WTC11 (cell line): ENCODE results near the gene KCNT1.

Experiments used
- ATF2 ChIP-seq: sonication (generic); formaldehyde crosslinking; IDR thresholded peaks from 2 replicates; pipeline ENCODE4 v1.8.1; 2022; ENCODE audit warnings: low read depth, missing genetic modification reagents, borderline replicate concordance
- CTCF ChIP-seq: fragments of 200-600 bp; IDR thresholded peaks from 2 replicates; pipeline ENCODE4 v1.8.0; 2022; ENCODE audit warnings: antibody characterized with exemption
- FOXP4 ChIP-seq: sonication (generic); formaldehyde crosslinking; IDR thresholded peaks from 2 replicates; pipeline ENCODE4 v1.8.0; 2022; ENCODE audit warnings: mild to moderate bottlenecking, missing genetic modification reagents
- SP1 ChIP-seq: sonication (generic); formaldehyde crosslinking; conservative IDR thresholded peaks from 2 replicates; pipeline ENCODE4 v1.8.1; 2022; ENCODE audit warnings: missing genetic modification reagents
- ZNF121 ChIP-seq: sonication (generic); formaldehyde crosslinking; IDR thresholded peaks from 2 replicates; pipeline ENCODE4 v1.8.0; 2023; ENCODE audit warnings: missing genetic modification reagents
- ZNF281 ChIP-seq: sonication (generic); formaldehyde crosslinking; IDR thresholded peaks from 2 replicates; pipeline ENCODE4 v1.8.0; 2023; ENCODE audit warnings: mild to moderate bottlenecking, missing genetic modification reagents

- TF ChIP-seq CTCF, result no peak
- no peak for TF ChIP-seq ZNF281 (CRISPR knock-in tag)
- no peak for TF ChIP-seq SP1
- TF ChIP-seq FOXP4, result no peak
- TF ChIP-seq ATF2 (CRISPR knock-in tag), result no peak
- no peak for TF ChIP-seq ZNF121 (CRISPR knock-in tag)
These were observed 107.2 kb downstream of the KCNT1 start for GRCh38 chr9:135809166-135809565.
